LNCAP (cell line): ENCODE results near the gene AVL9.

ENCODE experiments used
- TF ChIP-seq, protein P1 (sequence below): fragments of 450-650 bp; IDR thresholded peaks from 2 replicates; pipeline ENCODE4 v1.5.1; 2017; ENCODE audit warnings: mild to moderate bottlenecking

The AVL9 gene

DNA sequence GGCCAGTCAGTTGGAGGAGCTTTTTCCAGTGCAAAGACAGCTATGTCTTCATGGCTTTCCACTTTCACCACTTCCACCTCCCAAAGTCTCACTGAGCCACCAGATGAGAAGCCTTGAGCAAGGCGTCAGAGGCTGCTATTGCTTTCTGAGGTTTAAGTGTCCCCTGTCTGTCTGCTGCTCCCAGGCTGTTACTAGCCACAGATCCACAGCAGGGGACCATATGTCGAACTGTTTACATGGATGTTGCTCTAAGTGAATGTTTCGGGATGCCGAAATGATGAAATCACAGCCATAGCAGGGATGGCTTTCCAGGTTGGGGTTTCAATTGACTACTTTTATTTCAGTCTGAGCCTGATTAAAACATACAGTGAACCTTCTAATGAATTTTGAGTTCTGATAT lies 88.5 kb downstream of the AVL9 start:
- TF ChIP-seq, protein P1, sequence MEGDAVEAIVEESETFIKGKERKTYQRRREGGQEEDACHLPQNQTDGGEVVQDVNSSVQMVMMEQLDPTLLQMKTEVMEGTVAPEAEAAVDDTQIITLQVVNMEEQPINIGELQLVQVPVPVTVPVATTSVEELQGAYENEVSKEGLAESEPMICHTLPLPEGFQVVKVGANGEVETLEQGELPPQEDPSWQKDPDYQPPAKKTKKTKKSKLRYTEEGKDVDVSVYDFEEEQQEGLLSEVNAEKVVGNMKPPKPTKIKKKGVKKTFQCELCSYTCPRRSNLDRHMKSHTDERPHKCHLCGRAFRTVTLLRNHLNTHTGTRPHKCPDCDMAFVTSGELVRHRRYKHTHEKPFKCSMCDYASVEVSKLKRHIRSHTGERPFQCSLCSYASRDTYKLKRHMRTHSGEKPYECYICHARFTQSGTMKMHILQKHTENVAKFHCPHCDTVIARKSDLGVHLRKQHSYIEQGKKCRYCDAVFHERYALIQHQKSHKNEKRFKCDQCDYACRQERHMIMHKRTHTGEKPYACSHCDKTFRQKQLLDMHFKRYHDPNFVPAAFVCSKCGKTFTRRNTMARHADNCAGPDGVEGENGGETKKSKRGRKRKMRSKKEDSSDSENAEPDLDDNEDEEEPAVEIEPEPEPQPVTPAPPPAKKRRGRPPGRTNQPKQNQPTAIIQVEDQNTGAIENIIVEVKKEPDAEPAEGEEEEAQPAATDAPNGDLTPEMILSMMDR = no peak

DNA sequence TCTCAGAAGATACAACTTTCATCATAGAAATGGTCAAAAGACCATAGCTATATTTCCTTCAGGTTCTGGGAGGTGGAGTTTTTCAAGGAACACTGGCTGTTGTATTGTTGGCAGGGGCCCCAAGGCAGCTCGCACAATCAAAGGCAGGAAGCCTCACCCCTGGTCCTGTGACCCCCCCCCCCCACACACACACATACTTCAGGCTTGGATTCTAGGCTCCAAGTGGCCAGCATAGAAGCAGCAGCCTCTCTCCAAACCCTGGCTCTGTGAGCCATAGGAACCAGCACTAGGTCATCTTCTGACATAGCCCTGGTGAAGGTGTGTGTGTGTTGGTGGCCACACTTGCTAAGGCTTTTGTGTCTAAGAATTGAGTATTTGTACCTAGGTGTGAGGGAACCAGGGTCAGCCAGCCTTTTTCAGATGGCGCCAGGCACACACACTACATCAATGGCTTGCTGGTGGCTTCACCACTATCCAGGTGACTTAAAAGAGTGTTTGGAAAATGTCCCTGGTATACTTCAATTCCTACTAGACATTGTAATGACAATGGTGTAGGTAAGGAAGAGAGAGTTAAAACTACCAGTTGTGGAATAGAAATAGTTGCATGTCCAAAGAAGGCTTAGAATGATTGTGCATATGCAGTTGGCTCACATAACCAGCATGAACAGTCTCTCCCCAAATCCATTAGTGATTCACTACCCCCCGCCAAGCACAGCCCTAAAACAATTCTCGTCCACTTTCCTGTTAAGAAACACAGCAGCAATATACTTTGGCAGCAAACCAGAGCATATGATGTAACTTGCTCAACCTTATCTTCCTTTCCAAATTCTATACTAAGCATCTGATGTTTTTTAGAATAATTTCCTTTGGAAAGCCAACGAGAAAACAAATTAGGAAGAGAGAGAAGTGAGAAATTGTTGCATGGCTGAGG lies 91.3 kb downstream of the AVL9 start:
- TF ChIP-seq, protein P1 = no peak

DNA sequence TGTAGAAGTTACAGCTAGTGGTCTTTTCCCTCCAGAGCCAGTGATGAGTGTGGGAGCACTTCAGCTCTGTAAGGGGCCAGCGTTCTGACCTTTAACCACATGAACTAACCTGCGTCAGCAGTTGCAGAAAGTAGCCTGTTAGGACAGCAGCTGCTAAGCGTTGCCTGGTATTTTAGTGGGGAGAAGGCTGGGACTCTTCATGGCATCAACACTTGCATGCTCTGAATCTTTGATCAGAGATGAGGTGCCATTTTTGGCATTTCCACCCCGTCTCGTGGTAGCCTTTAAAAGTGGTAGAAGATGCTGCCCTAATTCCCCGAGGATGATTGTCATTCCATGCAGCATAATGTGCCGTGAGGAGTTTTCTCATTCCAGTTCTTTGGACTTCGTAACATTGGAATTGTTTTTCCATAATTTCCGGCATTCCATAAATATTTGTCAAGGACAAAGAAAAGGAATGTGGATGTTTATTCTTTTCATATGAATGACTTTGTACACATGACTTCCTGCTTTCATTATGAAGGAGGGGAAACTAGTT lies 92.2 kb downstream of the AVL9 start:
- TF ChIP-seq, protein P1 = no peak

DNA sequence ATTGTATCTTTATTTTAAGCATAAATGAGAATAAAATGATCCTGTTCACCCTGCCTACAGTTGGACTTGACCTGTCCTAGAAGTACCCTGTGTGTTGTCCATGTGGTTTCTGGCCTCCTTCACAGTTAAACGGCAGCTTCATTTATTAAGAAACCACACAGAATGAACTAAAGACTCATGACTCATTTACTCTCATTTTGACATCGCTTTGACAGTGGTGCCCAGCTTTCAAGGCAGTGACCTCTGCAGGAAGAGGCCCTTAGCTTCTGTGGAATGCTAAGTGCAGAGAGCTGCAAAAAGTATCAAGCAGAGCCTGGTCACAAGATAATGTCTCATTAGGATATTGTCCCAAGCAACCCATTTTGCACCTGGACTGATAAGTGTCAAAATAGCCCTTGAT lies 93.4 kb downstream of the AVL9 start:
- TF ChIP-seq, protein P1 = no peak

DNA sequence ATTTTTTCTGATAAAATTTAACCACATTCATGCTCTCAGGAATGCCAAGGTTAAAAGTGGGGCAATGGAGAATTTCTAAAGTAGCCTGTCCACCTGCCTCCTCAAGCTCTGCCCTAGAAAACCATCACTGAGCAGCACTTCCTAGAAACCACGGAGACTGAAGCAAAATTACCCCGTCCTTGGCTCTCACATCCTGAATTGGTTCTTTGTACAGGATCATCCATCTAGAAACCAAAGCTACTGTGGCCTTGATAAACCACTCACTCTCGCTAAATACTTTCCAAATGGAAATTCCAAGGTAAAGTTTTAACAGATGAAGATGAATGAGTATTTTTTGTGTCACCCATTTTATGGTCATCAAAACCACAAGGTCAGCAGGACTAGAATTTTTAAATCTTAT lies 96.6 kb downstream of the AVL9 start:
- TF ChIP-seq, protein P1 = no peak

DNA sequence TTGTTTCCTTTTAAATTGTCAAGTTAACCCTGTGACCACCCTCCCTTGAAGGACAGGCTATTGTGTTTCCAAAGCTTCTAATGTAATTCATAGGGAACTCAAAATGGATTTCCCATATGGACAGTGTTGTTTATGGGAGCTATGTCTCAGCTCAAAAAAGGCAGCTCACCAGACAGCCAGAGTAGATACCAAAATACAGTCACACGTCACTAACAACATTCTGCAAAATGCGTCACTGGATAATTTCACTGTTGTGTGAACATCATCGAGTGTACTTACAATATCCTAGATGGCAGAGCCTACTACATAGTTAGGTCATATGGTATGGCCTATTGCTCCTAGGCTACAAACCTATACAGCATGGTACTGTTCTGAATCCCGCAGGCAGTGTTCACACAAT lies 97.4 kb downstream of the AVL9 start:
- TF ChIP-seq, protein P1 = no peak

DNA sequence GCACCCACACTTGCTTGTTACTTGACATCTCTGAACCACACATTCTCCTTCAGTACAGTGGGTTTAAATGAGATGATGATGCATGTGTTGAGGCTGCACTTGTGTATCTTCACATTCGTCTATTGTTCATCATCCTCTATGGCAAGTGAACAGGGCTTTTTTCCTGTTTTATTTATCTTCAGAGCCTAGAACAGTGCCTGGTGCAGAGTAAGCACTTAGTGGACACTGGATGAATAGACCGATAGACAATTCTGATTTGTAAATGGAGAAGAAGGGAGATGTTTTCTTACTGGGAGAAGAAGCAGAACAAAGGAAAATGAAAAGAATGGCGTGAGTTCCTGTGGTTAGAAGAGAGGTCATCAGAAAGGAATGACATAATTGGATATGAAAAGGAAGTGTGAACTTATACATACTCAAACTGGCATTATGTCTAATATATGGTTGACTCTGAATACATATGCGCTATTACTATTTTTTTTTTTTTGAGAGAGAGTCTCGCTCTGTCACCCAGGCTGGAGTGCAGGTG lies 99.7 kb downstream of the AVL9 start:
- TF ChIP-seq, protein P1 = no peak
